Measurements from ENCODE around the gene CHMP6. TPM values are rescaled to one million over a fixed set of nuclear protein-coding genes. Genes with fewer than 3 reads are reported as not detected.

CHMP6 gene
- total RNA-seq, 1 donor from 2014 or later: 26.9 TPM

- TF ChIP-seq CTCF (IDR thresholded peaks at IDR 0.05; ENCODE audit: unreplicated experiment): no peak
- no peaks in the 10 kb centered on the region for H3K27me3 Mint-ChIP-seq (ENCODE audit: low read depth)
- DNase-seq (ENCODE audit: low spot score in 2 of 2, unreplicated experiment in 2 of 2): no peak
- peaks cover 11% of the 10 kb centered on the region for H3K4me1 Mint-ChIP-seq
- peaks cover 3% of the 10 kb centered on the region for H3K36me3 Mint-ChIP-seq
- H3K9me3 Mint-ChIP-seq: peaks cover 10% of the 10 kb centered on the region
- peak overlapping the region; percentile 28 for H3K27ac Mint-ChIP-seq
- peak overlapping the region; percentile 32 for H3K4me3 Mint-ChIP-seq
Observed at GRCh38 chr17:81018044-81018802, 26.6 kb downstream of the CHMP6 start.

GRCh38 chr17:81019563-81020442 is 28.2 kb downstream of the CHMP6 start:
- H3K27ac Mint-ChIP-seq: no peak overlapping the region
- DNase-seq (ENCODE audit: low spot score in 2 of 2, unreplicated experiment in 2 of 2): no peak
- TF ChIP-seq CTCF (IDR thresholded peaks at IDR 0.05; ENCODE audit: unreplicated experiment): no peak
- H3K36me3 Mint-ChIP-seq: peaks cover 3% of the 10 kb centered on the region
- peaks cover 14% of the 10 kb centered on the region for H3K4me1 Mint-ChIP-seq
- peaks cover 3% of the 10 kb centered on the region for H3K27me3 Mint-ChIP-seq (ENCODE audit: low read depth)
- no peak overlapping the region for H3K4me3 Mint-ChIP-seq
- peaks cover 10% of the 10 kb centered on the region for H3K9me3 Mint-ChIP-seq

- H3K27ac Mint-ChIP-seq: no peak overlapping the region
- no peak for TF ChIP-seq CTCF (IDR thresholded peaks at IDR 0.05; ENCODE audit: unreplicated experiment)
- H3K36me3 Mint-ChIP-seq: peaks cover 3% of the 10 kb centered on the region
- peaks cover 3% of the 10 kb centered on the region for H3K27me3 Mint-ChIP-seq (ENCODE audit: low read depth)
- DNase-seq (ENCODE audit: low spot score in 2 of 2, unreplicated experiment in 2 of 2): no peak
- peaks cover 9% of the 10 kb centered on the region for H3K9me3 Mint-ChIP-seq
- peaks cover 17% of the 10 kb centered on the region for H3K4me1 Mint-ChIP-seq
- H3K4me3 Mint-ChIP-seq: no peak overlapping the region
Observed at GRCh38 chr17:81020443-81020766, 28.8 kb downstream of the CHMP6 start.

- Mint-ChIP-seq H3K27ac (no peak overlapping the region), H3K27me3 (ENCODE audit: low read depth) (peaks cover 3% of the 10 kb centered on the region), H3K4me1 (peaks cover 17% of the 10 kb centered on the region), H3K36me3 (no peaks in the 10 kb centered on the region), H3K9me3 (peaks cover 5% of the 10 kb centered on the region), H3K4me3 (no peak overlapping the region)
- no peak for TF ChIP-seq CTCF (IDR thresholded peaks at IDR 0.05; ENCODE audit: unreplicated experiment)
- DNase-seq (ENCODE audit: low spot score in 2 of 2, unreplicated experiment in 2 of 2): no peak
Observed at GRCh38 chr17:81020767-81021497, 29.3 kb downstream of the CHMP6 start.

- H3K27ac Mint-ChIP-seq: no peak overlapping the region
- H3K36me3 Mint-ChIP-seq: no peaks in the 10 kb centered on the region
- H3K27me3 Mint-ChIP-seq (ENCODE audit: low read depth): peaks cover 3% of the 10 kb centered on the region
- TF ChIP-seq CTCF (IDR thresholded peaks at IDR 0.05; ENCODE audit: unreplicated experiment): no peak
- peaks cover 21% of the 10 kb centered on the region for H3K4me1 Mint-ChIP-seq
- DNase-seq (ENCODE audit: low spot score in 2 of 2, unreplicated experiment in 2 of 2): no peak
- H3K9me3 Mint-ChIP-seq: peaks cover 3% of the 10 kb centered on the region
- H3K4me3 Mint-ChIP-seq: no peak overlapping the region
Observed at GRCh38 chr17:81021531-81022343, 30.1 kb downstream of the CHMP6 start.
